Dendritic cell treated with granulocyte-macrophage colony-stimulating factor and Interleukin-4, amounts not matched to agents 40 ng/mL and 50 ng/mL, for 4 days (primary cell): ENCODE results near the gene POU2F3.

Experiments used
- H3K27ac Mint-ChIP-seq: one replicate; pipeline ENCODE4 v1.8.0; 2022; ENCODE audit warnings: mild to moderate bottlenecking, mixed read lengths
- H3K27me3 Mint-ChIP-seq: one replicate; pipeline ENCODE4 v1.8.0; 2022; ENCODE audit warnings: mild to moderate bottlenecking, mixed read lengths
- H3K36me3 Mint-ChIP-seq: one replicate; pipeline ENCODE4 v1.8.0; 2022; ENCODE audit warnings: low read depth, mixed read lengths
- H3K4me1 Mint-ChIP-seq: one replicate; pipeline ENCODE4 v1.8.0; 2022; ENCODE audit warnings: low read depth, mixed read lengths
- H3K4me3 Mint-ChIP-seq: one replicate; pipeline ENCODE4 v1.8.0; 2022; ENCODE audit warnings: mild to moderate bottlenecking, moderate library complexity, mixed read lengths
- H3K9me3 Mint-ChIP-seq: one replicate; pipeline ENCODE4 v1.8.0; 2022; ENCODE audit warnings: mixed read lengths
- intact Hi-C: fragments of 100-400 bp; cut with micrococcal nuclease; formaldehyde crosslinking; loops from one replicate; pipeline ENCODE4 v1.15.0; 2022

POU2F3 gene

DNA sequence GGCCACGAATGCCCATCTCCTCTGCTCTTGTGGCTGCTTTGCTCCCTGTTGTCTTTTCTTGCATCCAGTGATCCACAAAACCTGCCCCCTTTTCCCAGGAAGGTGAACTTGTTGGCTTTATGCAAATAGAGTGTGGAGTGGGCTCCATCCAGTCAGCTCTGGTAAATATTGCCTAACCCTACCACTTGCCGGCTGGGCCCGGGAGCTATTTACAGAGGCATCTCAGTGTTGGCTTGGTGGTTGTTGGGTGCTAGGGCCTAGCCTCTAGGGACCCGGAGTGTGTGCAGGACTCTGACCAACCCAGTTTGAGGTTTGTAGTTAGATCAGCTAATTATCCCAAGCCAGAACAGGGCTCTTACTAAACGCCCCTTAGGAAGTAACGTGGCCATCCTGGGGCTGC is 44.3 kb downstream of the POU2F3 start:
- intact Hi-C loops: no loop called here
- Mint-ChIP-seq H3K36me3 (no peaks in the 10 kb centered on the region), H3K9me3 (no peaks in the 10 kb centered on the region), H3K27ac (no peak overlapping the region), H3K27me3 (peaks cover 33% of the 10 kb centered on the region), H3K4me1 (peaks cover 7% of the 10 kb centered on the region), H3K4me3 (no peak overlapping the region)

DNA sequence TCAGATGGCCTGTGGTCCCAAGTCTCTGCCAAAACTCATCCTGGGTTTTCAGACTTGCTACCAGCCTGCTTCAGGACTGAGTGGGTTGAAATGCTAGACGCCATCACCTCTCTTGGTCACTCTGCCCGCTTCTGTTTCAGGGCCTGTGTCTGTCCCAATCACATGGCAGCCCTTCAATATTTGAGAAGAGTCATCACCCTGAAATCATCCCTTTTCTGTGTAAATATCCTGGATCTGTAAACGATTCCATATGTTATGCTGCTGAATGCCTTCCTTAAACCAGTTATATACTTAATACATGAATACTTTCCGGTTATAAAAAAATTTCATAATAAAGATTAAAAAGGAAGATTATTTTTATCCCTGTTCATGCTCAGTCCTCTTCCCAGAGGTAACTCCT is 45.3 kb downstream of the POU2F3 start:
- intact Hi-C loops: no loop called here
- peaks cover 40% of the 10 kb centered on the region for H3K27me3 Mint-ChIP-seq

DNA sequence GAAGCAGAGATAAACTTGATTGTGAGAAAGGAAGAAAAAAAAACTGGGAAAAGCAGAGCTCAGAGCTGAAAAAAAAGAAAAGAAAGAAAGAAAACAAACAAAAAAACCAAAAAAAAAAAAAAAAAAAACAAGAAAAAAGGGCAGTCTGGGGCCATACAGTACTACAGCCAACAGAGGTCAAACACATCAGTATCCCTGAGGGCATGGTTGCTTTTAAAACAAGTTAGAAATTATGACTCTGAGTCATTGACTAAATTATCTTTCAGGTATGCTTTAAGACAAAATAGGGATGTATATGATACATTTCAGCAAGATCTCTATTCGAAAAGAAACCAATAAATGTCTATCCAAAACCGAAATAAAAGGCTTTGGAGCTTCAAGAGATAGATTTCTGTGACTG is 48.1 kb downstream of the POU2F3 start:
- intact Hi-C loops: no loop called here
- Mint-ChIP-seq H3K27ac (no peak overlapping the region), H3K4me1 (peaks cover 13% of the 10 kb centered on the region), H3K27me3 (peaks cover 33% of the 10 kb centered on the region), H3K36me3 (no peaks in the 10 kb centered on the region), H3K9me3 (no peaks in the 10 kb centered on the region), H3K4me3 (no peak overlapping the region)

More for the DNA sequence above, 45.3 kb downstream of the POU2F3 start:
- H3K36me3 Mint-ChIP-seq: no peaks in the 10 kb centered on the region
- no peak overlapping the region for H3K4me3 Mint-ChIP-seq
- no peaks in the 10 kb centered on the region for H3K9me3 Mint-ChIP-seq
- H3K27ac Mint-ChIP-seq: no peak overlapping the region
- peaks cover 7% of the 10 kb centered on the region for H3K4me1 Mint-ChIP-seq

DNA sequence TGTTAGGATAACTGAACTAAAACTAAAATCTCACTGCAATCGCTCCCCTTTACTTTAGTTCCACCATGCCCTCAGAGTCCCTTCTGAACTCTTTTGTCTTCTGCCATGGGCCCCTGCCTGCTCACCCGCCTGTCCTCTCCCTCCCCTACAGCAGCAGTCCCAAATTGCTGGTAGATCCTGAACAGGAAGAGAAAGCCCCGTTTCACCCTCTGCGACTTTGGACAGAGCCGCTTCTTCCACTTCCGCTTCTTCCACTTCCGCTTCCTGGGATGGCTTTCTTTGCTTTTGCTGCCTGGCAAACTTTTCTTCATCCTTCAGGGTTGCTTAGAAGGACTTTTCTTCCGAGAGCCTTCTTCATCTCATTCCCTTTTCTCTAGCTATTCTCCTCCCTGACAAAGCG is 49.5 kb downstream of the POU2F3 start:
- Mint-ChIP-seq H3K27ac (no peak overlapping the region), H3K4me3 (no peak overlapping the region), H3K4me1 (peaks cover 20% of the 10 kb centered on the region), H3K27me3 (peaks cover 40% of the 10 kb centered on the region), H3K9me3 (no peaks in the 10 kb centered on the region), H3K36me3 (no peaks in the 10 kb centered on the region)
- intact Hi-C loops: no loop called here

DNA sequence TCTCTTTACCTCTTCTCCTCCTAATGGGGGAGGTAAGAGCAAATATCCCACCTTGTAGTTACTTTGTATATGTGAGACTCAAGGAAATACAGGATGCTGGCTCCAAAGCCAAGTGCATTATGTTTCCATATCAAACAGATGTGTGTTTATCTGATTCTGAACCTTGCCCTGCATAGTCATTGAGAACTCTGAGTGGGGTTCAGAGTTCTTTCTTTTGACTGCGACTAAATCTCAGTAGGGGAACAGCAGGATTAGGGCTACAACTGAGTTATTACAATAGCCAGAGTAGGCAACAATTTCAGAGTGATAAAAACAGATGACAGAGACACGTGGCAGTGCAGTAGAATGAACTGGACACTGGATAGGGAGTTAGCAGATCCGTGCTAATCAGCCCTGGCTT is 51.0 kb downstream of the POU2F3 start:
- peaks cover 20% of the 10 kb centered on the region for H3K4me1 Mint-ChIP-seq
- no peaks in the 10 kb centered on the region for H3K9me3 Mint-ChIP-seq
- no peaks in the 10 kb centered on the region for H3K36me3 Mint-ChIP-seq
- intact Hi-C loops: no loop called here
- no peak overlapping the region for H3K27ac Mint-ChIP-seq
- no peak overlapping the region for H3K4me3 Mint-ChIP-seq
- peaks cover 43% of the 10 kb centered on the region for H3K27me3 Mint-ChIP-seq

DNA sequence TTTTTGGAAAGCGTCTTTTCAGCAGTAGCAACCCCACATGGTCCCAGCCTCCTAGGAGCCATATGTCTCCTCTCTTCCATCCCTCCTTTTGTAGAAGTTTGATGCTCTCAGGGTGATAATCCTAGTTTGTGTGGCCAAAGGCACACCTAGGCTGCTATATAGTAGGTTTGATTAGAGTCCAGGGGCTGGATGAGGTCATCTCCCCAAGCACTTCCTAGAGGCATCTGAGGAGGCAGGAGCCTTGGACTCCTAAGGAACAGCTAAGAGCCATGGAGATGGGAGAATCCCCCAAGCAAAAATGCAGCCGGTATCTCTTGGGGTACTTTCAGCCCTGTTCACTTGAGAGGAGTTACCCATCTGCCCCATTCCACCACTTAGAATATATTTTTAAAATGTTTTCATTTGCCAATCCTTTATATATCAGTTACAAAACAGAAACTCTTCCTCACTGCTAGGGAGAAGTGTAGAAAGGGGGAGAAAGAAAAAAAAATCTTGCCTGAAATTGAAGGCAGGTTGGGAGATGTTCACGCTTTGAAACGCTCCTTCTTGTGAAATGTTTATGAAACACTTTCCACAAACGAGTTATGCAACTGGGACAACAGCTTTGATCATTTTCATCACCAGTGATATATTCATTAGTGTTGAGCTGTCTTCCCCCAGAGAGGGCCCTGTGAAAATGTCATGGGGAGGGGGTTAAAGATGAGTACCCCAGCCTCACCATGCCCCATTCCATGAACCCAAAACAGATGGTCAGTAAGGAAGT is 53.3 kb downstream of the POU2F3 start:
- H3K4me1 Mint-ChIP-seq: peaks cover 20% of the 10 kb centered on the region
- intact Hi-C loops: no loop called here
- H3K36me3 Mint-ChIP-seq: no peaks in the 10 kb centered on the region
- H3K27me3 Mint-ChIP-seq: peaks cover 54% of the 10 kb centered on the region
- H3K27ac Mint-ChIP-seq: no peak overlapping the region
- no peak overlapping the region for H3K4me3 Mint-ChIP-seq
- H3K9me3 Mint-ChIP-seq: no peaks in the 10 kb centered on the region

GRCh38 chr11:120294096-120294495 is 54.2 kb downstream of the POU2F3 start:
- Mint-ChIP-seq H3K36me3 (no peaks in the 10 kb centered on the region), H3K4me3 (no peak overlapping the region)
- intact Hi-C loops: no loop called here

GRCh38 chr11:120295099-120295498 is 55.2 kb downstream of the POU2F3 start:
- intact Hi-C loops: no loop called here
- Mint-ChIP-seq H3K27me3 (peaks cover 52% of the 10 kb centered on the region), H3K4me3 (no peak overlapping the region), H3K36me3 (no peaks in the 10 kb centered on the region), H3K4me1 (peaks cover 13% of the 10 kb centered on the region), H3K27ac (no peak overlapping the region), H3K9me3 (no peaks in the 10 kb centered on the region)

More at GRCh38 chr11:120294096-120294495, 54.2 kb downstream of the POU2F3 start:
- H3K9me3 Mint-ChIP-seq: no peaks in the 10 kb centered on the region
- H3K27ac Mint-ChIP-seq: no peak overlapping the region
- H3K27me3 Mint-ChIP-seq: peaks cover 57% of the 10 kb centered on the region
- H3K4me1 Mint-ChIP-seq: peaks cover 20% of the 10 kb centered on the region

DNA sequence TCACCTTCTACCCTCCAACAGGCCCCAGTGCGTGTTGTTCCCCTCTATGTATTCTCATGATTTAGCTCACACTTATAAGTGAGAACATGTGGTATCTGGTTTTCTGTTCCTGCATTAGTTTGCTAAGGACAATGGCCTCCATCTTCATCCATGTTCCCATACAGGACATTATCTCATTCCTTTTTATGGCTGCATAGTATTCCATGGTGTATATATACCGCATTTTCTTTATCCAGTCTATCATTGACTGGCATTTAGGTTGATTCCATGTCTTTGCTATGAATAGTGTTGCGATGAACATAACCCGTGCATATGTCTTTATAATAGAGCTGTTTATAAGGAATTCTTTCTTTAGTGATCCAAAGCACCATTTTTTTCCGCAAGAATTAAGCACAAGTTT is 56.6 kb downstream of the POU2F3 start:
- peaks cover 54% of the 10 kb centered on the region for H3K27me3 Mint-ChIP-seq
- peaks cover 13% of the 10 kb centered on the region for H3K4me1 Mint-ChIP-seq
- H3K9me3 Mint-ChIP-seq: no peaks in the 10 kb centered on the region
- H3K36me3 Mint-ChIP-seq: no peaks in the 10 kb centered on the region
- H3K27ac Mint-ChIP-seq: no peak overlapping the region
- intact Hi-C loops: no loop called here
- no peak overlapping the region for H3K4me3 Mint-ChIP-seq

- no peaks in the 10 kb centered on the region for H3K36me3 Mint-ChIP-seq
- intact Hi-C loops: no loop called here
Observed at GRCh38 chr11:120298461-120298860, 58.5 kb downstream of the POU2F3 start.

GRCh38 chr11:120302001-120302805 is 62.3 kb downstream of the POU2F3 start:
- no peaks in the 10 kb centered on the region for H3K36me3 Mint-ChIP-seq
- H3K4me1 Mint-ChIP-seq: peaks cover 10% of the 10 kb centered on the region
- H3K4me3 Mint-ChIP-seq: no peak overlapping the region
- H3K9me3 Mint-ChIP-seq: no peaks in the 10 kb centered on the region
- no peak overlapping the region for H3K27ac Mint-ChIP-seq
- intact Hi-C loops: no loop called here
- peaks cover 65% of the 10 kb centered on the region for H3K27me3 Mint-ChIP-seq

More at GRCh38 chr11:120298461-120298860, 58.5 kb downstream of the POU2F3 start:
- Mint-ChIP-seq H3K4me3 (no peak overlapping the region), H3K27ac (no peak overlapping the region), H3K27me3 (peaks cover 54% of the 10 kb centered on the region), H3K4me1 (peaks cover 3% of the 10 kb centered on the region), H3K9me3 (no peaks in the 10 kb centered on the region)

GRCh38 chr11:120303004-120303637 is 63.2 kb downstream of the POU2F3 start:
- H3K9me3 Mint-ChIP-seq: no peaks in the 10 kb centered on the region
- H3K4me3 Mint-ChIP-seq: no peak overlapping the region
- intact Hi-C loops: loop anchor here (1.0 kb wide), 1 partner anchor 131 kb away; no protein-coding TSS in a partner anchor
- H3K4me1 Mint-ChIP-seq: peaks cover 10% of the 10 kb centered on the region
- H3K27ac Mint-ChIP-seq: no peak overlapping the region
- H3K27me3 Mint-ChIP-seq: peaks cover 62% of the 10 kb centered on the region
- no peaks in the 10 kb centered on the region for H3K36me3 Mint-ChIP-seq

- intact Hi-C loops: no loop called here
- H3K27ac Mint-ChIP-seq: no peak overlapping the region
- H3K4me1 Mint-ChIP-seq: peaks cover 10% of the 10 kb centered on the region
- no peaks in the 10 kb centered on the region for H3K36me3 Mint-ChIP-seq
- no peaks in the 10 kb centered on the region for H3K9me3 Mint-ChIP-seq
- H3K4me3 Mint-ChIP-seq: no peak overlapping the region
- H3K27me3 Mint-ChIP-seq: peaks cover 58% of the 10 kb centered on the region
Observed at GRCh38 chr11:120304526-120304925, 64.6 kb downstream of the POU2F3 start.

DNA sequence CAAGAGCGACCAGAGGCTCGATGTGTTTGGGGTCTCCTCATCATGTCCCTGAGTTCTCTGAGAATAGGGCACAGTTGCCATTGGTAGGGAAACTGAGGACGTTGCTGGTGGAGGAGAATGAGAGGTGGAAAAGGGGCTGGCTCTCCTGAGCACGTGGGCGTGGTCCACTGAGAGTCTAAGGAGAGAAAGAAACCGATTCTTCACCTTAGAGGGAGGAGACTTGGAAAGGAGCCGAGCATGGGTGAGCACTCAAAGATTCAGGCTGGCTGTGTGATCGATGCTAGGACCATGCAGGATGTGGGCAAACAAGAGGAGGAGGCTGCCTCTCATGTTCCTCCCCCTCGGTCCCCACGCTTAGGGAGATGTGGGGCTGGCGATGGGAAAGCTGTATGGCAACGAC is 65.3 kb downstream of the POU2F3 start:
- intact Hi-C loops: no loop called here
- Mint-ChIP-seq H3K27me3 (peaks cover 53% of the 10 kb centered on the region), H3K27ac (no peak overlapping the region), H3K4me1 (peaks cover 10% of the 10 kb centered on the region), H3K36me3 (no peaks in the 10 kb centered on the region), H3K9me3 (no peaks in the 10 kb centered on the region), H3K4me3 (no peak overlapping the region)
